ENCODE results near the gene OXCT1. TPM values are rescaled to one million over a fixed set of nuclear protein-coding genes. Genes with fewer than 3 reads are reported as not detected.

OXCT1 gene
- total and polyA plus RNA-seq, 2 of the 13 experiments (the other 11 are each of a cell fraction or from before 2014, with no cell fraction given): 0.92 to 4.7 TPM

DNA sequence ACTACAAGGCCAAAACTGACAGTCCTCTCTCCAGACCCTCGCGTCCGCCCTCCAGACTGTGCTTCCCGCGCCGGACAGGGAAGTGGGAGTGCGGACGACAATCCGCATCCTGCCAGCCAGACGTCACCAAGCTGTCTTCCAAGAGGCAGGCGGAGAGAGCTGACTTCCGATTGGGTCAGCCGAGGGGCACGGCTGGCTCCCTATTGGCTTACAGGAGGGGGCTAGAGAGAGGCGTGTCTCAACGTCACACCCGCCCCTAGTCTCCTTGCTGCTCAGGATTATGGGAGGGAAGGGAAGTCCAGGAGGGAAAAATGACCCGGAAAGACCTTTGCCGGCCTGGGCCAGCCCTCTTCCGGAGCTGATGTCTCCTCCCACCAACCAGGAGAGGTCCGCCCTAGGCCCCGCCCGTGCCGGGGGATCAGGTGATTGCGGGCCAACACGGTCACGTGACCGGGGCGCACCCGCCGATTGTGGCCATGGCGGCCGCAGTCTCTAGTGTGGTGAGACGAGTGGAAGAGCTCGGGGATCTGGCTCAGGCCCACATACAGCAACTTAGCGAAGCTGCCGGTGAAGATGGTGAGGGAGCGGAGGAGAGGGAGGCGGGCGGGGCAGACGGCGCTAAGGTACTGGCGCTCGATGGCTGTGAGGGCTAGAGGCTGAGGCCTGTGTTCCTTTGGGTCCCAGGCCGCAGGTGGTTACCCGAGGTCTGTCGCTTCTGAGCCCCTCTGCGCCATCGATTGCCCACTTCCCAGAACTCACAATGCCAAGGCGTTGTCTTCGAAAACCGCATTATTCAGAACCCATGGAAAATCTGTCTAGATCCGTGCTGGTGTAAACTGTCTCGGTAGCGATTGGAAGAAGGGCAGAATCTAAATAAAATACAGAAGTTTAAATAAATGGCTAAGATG is 33.9 kb upstream of the OXCT1 start, which contains the start of gene RIMOC1 (continued):
- TF ChIP-seq, protein P1, sequence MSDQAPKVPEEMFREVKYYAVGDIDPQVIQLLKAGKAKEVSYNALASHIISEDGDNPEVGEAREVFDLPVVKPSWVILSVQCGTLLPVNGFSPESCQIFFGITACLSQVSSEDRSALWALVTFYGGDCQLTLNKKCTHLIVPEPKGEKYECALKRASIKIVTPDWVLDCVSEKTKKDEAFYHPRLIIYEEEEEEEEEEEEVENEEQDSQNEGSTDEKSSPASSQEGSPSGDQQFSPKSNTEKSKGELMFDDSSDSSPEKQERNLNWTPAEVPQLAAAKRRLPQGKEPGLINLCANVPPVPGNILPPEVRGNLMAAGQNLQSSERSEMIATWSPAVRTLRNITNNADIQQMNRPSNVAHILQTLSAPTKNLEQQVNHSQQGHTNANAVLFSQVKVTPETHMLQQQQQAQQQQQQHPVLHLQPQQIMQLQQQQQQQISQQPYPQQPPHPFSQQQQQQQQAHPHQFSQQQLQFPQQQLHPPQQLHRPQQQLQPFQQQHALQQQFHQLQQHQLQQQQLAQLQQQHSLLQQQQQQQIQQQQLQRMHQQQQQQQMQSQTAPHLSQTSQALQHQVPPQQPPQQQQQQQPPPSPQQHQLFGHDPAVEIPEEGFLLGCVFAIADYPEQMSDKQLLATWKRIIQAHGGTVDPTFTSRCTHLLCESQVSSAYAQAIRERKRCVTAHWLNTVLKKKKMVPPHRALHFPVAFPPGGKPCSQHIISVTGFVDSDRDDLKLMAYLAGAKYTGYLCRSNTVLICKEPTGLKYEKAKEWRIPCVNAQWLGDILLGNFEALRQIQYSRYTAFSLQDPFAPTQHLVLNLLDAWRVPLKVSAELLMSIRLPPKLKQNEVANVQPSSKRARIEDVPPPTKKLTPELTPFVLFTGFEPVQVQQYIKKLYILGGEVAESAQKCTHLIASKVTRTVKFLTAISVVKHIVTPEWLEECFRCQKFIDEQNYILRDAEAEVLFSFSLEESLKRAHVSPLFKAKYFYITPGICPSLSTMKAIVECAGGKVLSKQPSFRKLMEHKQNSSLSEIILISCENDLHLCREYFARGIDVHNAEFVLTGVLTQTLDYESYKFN (CRISPR knock-in tag; conservative IDR thresholded peaks at IDR 0.05): peak; percentile 65
- TF ChIP-seq ZNF772 (CRISPR knock-in tag; IDR thresholded peaks at IDR 0.05): peak; percentile 81
- no peak for TF ChIP-seq ZNF296 (CRISPR knock-in tag; conservative IDR thresholded peaks at IDR 0.05)
- 0 out of 2 replicates have a peak, but pooled peaks have one; percentile 84 for TF ChIP-seq ZFP36L1 (CRISPR knock-in tag; IDR thresholded peaks at IDR 0.05)
- 0 out of 2 replicates have a peak, but pooled peaks have one; percentile 75 for TF ChIP-seq NCOA1 (CRISPR knock-in tag; IDR thresholded peaks at IDR 0.05)
- peak; percentile 26 for TF ChIP-seq BCL6 (CRISPR knock-in tag; IDR thresholded peaks at IDR 0.05)
- TF ChIP-seq MED13 (CRISPR knock-in tag; IDR thresholded peaks at IDR 0.05): peak; percentile 63; the same call in 1 of the 2 replicates
- TF ChIP-seq, protein P2, sequence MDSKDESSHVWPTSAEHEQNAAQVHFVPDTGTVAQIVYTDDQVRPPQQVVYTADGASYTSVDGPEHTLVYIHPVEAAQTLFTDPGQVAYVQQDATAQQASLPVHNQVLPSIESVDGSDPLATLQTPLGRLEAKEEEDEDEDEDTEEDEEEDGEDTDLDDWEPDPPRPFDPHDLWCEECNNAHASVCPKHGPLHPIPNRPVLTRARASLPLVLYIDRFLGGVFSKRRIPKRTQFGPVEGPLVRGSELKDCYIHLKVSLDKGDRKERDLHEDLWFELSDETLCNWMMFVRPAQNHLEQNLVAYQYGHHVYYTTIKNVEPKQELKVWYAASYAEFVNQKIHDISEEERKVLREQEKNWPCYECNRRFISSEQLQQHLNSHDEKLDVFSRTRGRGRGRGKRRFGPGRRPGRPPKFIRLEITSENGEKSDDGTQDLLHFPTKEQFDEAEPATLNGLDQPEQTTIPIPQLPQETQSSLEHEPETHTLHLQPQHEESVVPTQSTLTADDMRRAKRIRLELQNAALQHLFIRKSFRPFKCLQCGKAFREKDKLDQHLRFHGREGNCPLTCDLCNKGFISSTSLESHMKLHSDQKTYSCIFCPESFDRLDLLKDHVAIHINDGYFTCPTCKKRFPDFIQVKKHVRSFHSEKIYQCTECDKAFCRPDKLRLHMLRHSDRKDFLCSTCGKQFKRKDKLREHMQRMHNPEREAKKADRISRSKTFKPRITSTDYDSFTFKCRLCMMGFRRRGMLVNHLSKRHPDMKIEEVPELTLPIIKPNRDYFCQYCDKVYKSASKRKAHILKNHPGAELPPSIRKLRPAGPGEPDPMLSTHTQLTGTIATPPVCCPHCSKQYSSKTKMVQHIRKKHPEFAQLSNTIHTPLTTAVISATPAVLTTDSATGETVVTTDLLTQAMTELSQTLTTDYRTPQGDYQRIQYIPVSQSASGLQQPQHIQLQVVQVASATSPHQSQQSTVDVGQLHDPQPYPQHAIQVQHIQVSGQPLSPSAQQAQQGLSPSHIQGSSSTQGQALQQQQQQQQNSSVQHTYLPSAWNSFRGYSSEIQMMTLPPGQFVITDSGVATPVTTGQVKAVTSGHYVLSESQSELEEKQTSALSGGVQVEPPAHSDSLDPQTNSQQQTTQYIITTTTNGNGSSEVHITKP (CRISPR knock-in tag; IDR thresholded peaks at IDR 0.05; ENCODE audit: low read depth): no peak; the same call in 1 of the 2 replicates
- TF ChIP-seq, protein P3, sequence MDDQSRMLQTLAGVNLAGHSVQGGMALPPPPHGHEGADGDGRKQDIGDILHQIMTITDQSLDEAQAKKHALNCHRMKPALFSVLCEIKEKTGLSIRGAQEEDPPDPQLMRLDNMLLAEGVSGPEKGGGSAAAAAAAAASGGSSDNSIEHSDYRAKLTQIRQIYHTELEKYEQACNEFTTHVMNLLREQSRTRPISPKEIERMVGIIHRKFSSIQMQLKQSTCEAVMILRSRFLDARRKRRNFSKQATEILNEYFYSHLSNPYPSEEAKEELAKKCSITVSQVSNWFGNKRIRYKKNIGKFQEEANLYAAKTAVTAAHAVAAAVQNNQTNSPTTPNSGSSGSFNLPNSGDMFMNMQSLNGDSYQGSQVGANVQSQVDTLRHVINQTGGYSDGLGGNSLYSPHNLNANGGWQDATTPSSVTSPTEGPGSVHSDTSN (CRISPR knock-in tag; IDR thresholded peaks at IDR 0.05; ENCODE audit: borderline replicate concordance): no peak
- TF ChIP-seq MYC (CRISPR knock-in tag; IDR thresholded peaks at IDR 0.05; ENCODE audit: borderline replicate concordance): peak; percentile 85; the same call in 1 of the 2 replicates
- TF ChIP-seq GABPA (IDR thresholded peaks at IDR 0.05; ENCODE audit: low read depth, low read length): peak; percentile 74
- peak; percentile 95 for TF ChIP-seq GABPA (CRISPR knock-in tag; IDR thresholded peaks at IDR 0.05; ENCODE audit: low read depth)
- TF ChIP-seq, protein P4, sequence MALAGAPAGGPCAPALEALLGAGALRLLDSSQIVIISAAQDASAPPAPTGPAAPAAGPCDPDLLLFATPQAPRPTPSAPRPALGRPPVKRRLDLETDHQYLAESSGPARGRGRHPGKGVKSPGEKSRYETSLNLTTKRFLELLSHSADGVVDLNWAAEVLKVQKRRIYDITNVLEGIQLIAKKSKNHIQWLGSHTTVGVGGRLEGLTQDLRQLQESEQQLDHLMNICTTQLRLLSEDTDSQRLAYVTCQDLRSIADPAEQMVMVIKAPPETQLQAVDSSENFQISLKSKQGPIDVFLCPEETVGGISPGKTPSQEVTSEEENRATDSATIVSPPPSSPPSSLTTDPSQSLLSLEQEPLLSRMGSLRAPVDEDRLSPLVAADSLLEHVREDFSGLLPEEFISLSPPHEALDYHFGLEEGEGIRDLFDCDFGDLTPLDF (CRISPR knock-in tag; IDR thresholded peaks at IDR 0.05): no peak; the same call in 1 of the 2 replicates
- no peak for TF ChIP-seq ZNF703 (CRISPR knock-in tag; IDR thresholded peaks at IDR 0.05; ENCODE audit: borderline replicate concordance)
- TF ChIP-seq ZNF839 (CRISPR knock-in tag; IDR thresholded peaks at IDR 0.05; ENCODE audit: borderline replicate concordance): no peak
- no peak for TF ChIP-seq ZNF879 (CRISPR knock-in tag; IDR thresholded peaks at IDR 0.05)
- TF ChIP-seq, protein P5, sequence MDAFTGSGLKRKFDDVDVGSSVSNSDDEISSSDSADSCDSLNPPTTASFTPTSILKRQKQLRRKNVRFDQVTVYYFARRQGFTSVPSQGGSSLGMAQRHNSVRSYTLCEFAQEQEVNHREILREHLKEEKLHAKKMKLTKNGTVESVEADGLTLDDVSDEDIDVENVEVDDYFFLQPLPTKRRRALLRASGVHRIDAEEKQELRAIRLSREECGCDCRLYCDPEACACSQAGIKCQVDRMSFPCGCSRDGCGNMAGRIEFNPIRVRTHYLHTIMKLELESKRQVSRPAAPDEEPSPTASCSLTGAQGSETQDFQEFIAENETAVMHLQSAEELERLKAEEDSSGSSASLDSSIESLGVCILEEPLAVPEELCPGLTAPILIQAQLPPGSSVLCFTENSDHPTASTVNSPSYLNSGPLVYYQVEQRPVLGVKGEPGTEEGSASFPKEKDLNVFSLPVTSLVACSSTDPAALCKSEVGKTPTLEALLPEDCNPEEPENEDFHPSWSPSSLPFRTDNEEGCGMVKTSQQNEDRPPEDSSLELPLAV (CRISPR knock-in tag; conservative IDR thresholded peaks at IDR 0.05; ENCODE audit: low read depth): no peak
